Activated naive CD4-positive, alpha-beta T cell (primary cell): Measurements from ENCODE around the gene ERGIC1.
"Not testable (repeated sequence)": the region's sequence is repeated elsewhere in the genome, so short reads cannot be mapped to it uniquely, and the experiment has no call there.

Experiments
- DNase-seq, 4 experiments: peaks; one replicate each; lab custom pipeline; 2025; lab: John Stamatoyannopoulos, UW

ERGIC1 gene

GRCh38 chr5:172881691-172882370 lies 47.8 kb downstream of the ERGIC1 start:
- no peak for DNase-seq

- DNase-seq: no peak
Measured at GRCh38 chr5:172883066-172883465, 49.0 kb downstream of the ERGIC1 start.

- no peak for DNase-seq
Measured at GRCh38 chr5:172885597-172886340, 51.7 kb downstream of the ERGIC1 start.

- no peak for DNase-seq
Measured at GRCh38 chr5:172886476-172886875, 52.4 kb downstream of the ERGIC1 start.

GRCh38 chr5:172886974-172887501 lies 53.0 kb downstream of the ERGIC1 start:
- DNase-seq: no peak

- no peak for DNase-seq
Measured at GRCh38 chr5:172887692-172888091, 53.6 kb downstream of the ERGIC1 start.

GRCh38 chr5:172890659-172891058 lies 56.6 kb downstream of the ERGIC1 start:
- DNase-seq: no peak

GRCh38 chr5:172891716-172892421 lies 57.8 kb downstream of the ERGIC1 start:
- no peak for DNase-seq

- DNase-seq: no peak
Measured at GRCh38 chr5:172892713-172893112, 58.7 kb downstream of the ERGIC1 start.

GRCh38 chr5:172894767-172895388 lies 60.8 kb downstream of the ERGIC1 start:
- no peak for DNase-seq

- DNase-seq: no peak
Measured at GRCh38 chr5:172895549-172895948, 61.5 kb downstream of the ERGIC1 start.

- DNase-seq: no peak
Measured at GRCh38 chr5:172896465-172896864, 62.4 kb downstream of the ERGIC1 start.

GRCh38 chr5:172897067-172897466 lies 63.0 kb downstream of the ERGIC1 start:
- not testable (repeated sequence) for DNase-seq

- no peak for DNase-seq
Measured at GRCh38 chr5:172897481-172898217, 63.6 kb downstream of the ERGIC1 start.

GRCh38 chr5:172898218-172898842 lies 64.3 kb downstream of the ERGIC1 start:
- DNase-seq: no peak

- DNase-seq: no peak
Measured at GRCh38 chr5:172898843-172899369, 64.9 kb downstream of the ERGIC1 start.

- DNase-seq: no peak
Measured at GRCh38 chr5:172899436-172899835, 65.4 kb downstream of the ERGIC1 start.

GRCh38 chr5:172901012-172901780 lies 67.1 kb downstream of the ERGIC1 start:
- no peak for DNase-seq

- DNase-seq: no peak
Measured at GRCh38 chr5:172901788-172902496, 67.9 kb downstream of the ERGIC1 start.
